ENCODE data around the gene CLIP3.

CLIP3 gene

GRCh38 chr19:36067681-36068080 lies 35.0 kb upstream of the CLIP3 start:
- DNase-seq (ENCODE audit: low read depth) = no peak
- no peak overlapping the region for H3K4me3 ChIP-seq (ENCODE audit: control insufficient read depth, low read depth, low read length)
- no peak for TF ChIP-seq CTCF (IDR thresholded peaks at IDR 0.05; ENCODE audit: control insufficient read depth, insufficient read depth, low read depth, low read length, missing control alignments)

DNA sequence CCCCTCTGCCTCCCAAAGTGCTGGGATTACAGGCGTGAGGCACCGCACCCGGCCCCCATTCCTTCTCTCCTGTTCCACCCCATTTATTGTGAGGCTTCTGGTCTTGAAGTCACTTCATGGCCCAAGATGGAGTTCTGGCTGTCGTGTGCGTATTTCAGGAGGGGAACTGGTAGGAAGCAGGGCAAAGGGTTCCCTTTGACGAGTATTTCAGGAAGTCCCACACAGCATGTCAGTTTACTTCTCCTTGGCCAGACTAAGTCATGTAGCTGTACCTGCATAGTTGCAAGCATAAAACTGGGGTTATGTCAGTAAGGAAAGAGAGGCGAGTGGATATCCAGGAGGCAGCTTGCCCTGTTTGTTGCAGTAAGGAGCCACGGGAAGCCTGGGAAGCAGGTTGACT lies 32.2 kb upstream of the CLIP3 start:
- no peak for TF ChIP-seq CTCF (IDR thresholded peaks at IDR 0.05; ENCODE audit: control insufficient read depth, insufficient read depth, low read depth, low read length, missing control alignments)
- H3K4me3 ChIP-seq (ENCODE audit: control insufficient read depth, low read depth, low read length) = no peak overlapping the region
- no peak for DNase-seq (ENCODE audit: low read depth)

- no peak overlapping the region for H3K4me3 ChIP-seq (ENCODE audit: control insufficient read depth, low read depth, low read length)
- DNase-seq (ENCODE audit: low read depth) = no peak
- no peak for TF ChIP-seq CTCF (IDR thresholded peaks at IDR 0.05; ENCODE audit: control insufficient read depth, insufficient read depth, low read depth, low read length, missing control alignments)
These were observed 28.7 kb upstream of the CLIP3 start for GRCh38 chr19:36061367-36061766.

- H3K4me3 ChIP-seq (ENCODE audit: control insufficient read depth, low read depth, low read length) = no peak overlapping the region
- DNase-seq (ENCODE audit: low read depth) = peak; percentile 10
- peak; percentile 81 for TF ChIP-seq CTCF (IDR thresholded peaks at IDR 0.05; ENCODE audit: control insufficient read depth, insufficient read depth, low read depth, low read length, missing control alignments)
These were observed 27.8 kb upstream of the CLIP3 start for GRCh38 chr19:36060430-36060829.

GRCh38 chr19:36059180-36059910 lies 26.7 kb upstream of the CLIP3 start:
- no peak for TF ChIP-seq CTCF (IDR thresholded peaks at IDR 0.05; ENCODE audit: control insufficient read depth, insufficient read depth, low read depth, low read length, missing control alignments)
- no peak overlapping the region for H3K4me3 ChIP-seq (ENCODE audit: control insufficient read depth, low read depth, low read length)
- DNase-seq (ENCODE audit: low read depth) = no peak

- no peak for DNase-seq (ENCODE audit: low read depth)
- H3K4me3 ChIP-seq (ENCODE audit: control insufficient read depth, low read depth, low read length) = no peak overlapping the region
- no peak for TF ChIP-seq CTCF (IDR thresholded peaks at IDR 0.05; ENCODE audit: control insufficient read depth, insufficient read depth, low read depth, low read length, missing control alignments)
These were observed 26.0 kb upstream of the CLIP3 start for GRCh38 chr19:36058481-36059179.
